GM18867 (cell line): ENCODE results near the gene PSMD8.
"Not testable (repeated sequence)": the region's sequence is repeated elsewhere in the genome, so short reads cannot be mapped to it uniquely, and the experiment has no call there.

Source experiments
- ATAC-seq: cut with Tn5 transposase; IDR thresholded peaks from one replicate; pipeline ENCODE4 v1.9.1; 2021; ENCODE audit warnings: mild to moderate bottlenecking, moderate library complexity; ENCODE audit not compliant: unreplicated experiment

PSMD8 gene

GRCh38 chr19:38409631-38410133, 35.3 kb downstream of the PSMD8 start:
- no peak for ATAC-seq

GRCh38 chr19:38410407-38410806, 36.0 kb downstream of the PSMD8 start:
- not testable (repeated sequence) for ATAC-seq

- no peak for ATAC-seq
These were observed 36.8 kb downstream of the PSMD8 start for GRCh38 chr19:38411041-38411712.

GRCh38 chr19:38411898-38412297, 37.5 kb downstream of the PSMD8 start:
- not testable (repeated sequence) for ATAC-seq

GRCh38 chr19:38412491-38412890, 38.1 kb downstream of the PSMD8 start:
- ATAC-seq, result no peak

- ATAC-seq, result no peak
These were observed 38.6 kb downstream of the PSMD8 start for GRCh38 chr19:38412961-38413360.

GRCh38 chr19:38413416-38413815, 39.0 kb downstream of the PSMD8 start:
- ATAC-seq, result no peak

GRCh38 chr19:38417146-38417543, 42.8 kb downstream of the PSMD8 start:
- no peak for ATAC-seq

GRCh38 chr19:38417544-38418506, 43.5 kb downstream of the PSMD8 start:
- no peak for ATAC-seq

GRCh38 chr19:38420935-38421334, 46.6 kb downstream of the PSMD8 start:
- no peak for ATAC-seq

GRCh38 chr19:38421856-38422255, 47.5 kb downstream of the PSMD8 start:
- no peak for ATAC-seq

GRCh38 chr19:38422438-38422837, 48.1 kb downstream of the PSMD8 start:
- no peak for ATAC-seq

GRCh38 chr19:38424272-38424671, 49.9 kb downstream of the PSMD8 start:
- ATAC-seq, result no peak

- no peak for ATAC-seq
These were observed 50.9 kb downstream of the PSMD8 start for GRCh38 chr19:38425222-38425809.

GRCh38 chr19:38425810-38426466, 51.6 kb downstream of the PSMD8 start, which contains the start of gene RASGRP4:
TSS of gene RASGRP4 (minus strand) at chr19:38426219. CDS start at chr19:38426091, 128 bp downstream.
- no peak for ATAC-seq

GRCh38 chr19:38427035-38427677, 52.8 kb downstream of the PSMD8 start:
- not testable (repeated sequence) for ATAC-seq

- ATAC-seq, result no peak
These were observed 54.9 kb downstream of the PSMD8 start for GRCh38 chr19:38429055-38429810.

- ATAC-seq, result no peak
These were observed 55.4 kb downstream of the PSMD8 start for GRCh38 chr19:38429811-38430156.

- ATAC-seq, result no peak
These were observed 56.6 kb downstream of the PSMD8 start for GRCh38 chr19:38430931-38431330.
